Gastrocnemius medialis (tissue), 4 donors: ENCODE data around the gene KIFC3.

Experiments
- POLR2A ChIP-seq, 2 donors: fragments of 450-650 bp; IDR thresholded peaks; one replicate each; pipeline ENCODE4 v1.6.1; 2017; ENCODE audit warnings: antibody characterized with exemption in 2 of 2, mild to moderate bottlenecking in 2 of 2, moderate library complexity in 2 of 2
- TF ChIP-seq, protein P1 (sequence below), 5 experiments: fragments of 450-650 bp in 3 of 5; fragments of 200-600 bp in 2 of 5; sonication (generic) in 2 of 5; IDR thresholded peaks in 4 of 5; conservative IDR thresholded peaks in 1 of 5; 1 replicate in 4 of 5; 2 replicates in 1 of 5; pipeline ENCODE4 v1.5.1; 2016 to 2019; ENCODE audit warnings: antibody characterized with exemption in 5 of 5, mild to moderate bottlenecking in 3 of 5, moderate library complexity in 3 of 5

DNA sequence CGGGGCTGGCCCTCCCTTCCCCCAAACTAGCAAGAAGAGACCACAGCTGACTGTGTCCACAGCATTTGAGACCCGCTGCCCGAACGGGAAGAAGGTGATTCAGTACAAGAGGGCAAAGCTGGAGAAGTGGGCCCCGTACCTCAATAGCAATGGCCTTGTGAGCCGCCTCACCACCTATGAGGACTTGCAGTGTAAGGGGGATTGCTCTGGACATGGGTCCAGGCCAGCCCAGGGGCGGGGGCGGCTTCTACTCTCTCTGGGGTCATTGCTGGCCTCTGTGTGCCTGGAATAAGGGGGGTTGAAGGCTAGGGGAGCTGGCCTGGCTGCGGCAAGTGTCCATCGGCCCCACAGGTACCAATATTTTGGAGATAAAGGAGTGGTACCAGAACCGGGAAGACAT, 79.6 kb downstream of the KIFC3 start:
- TF ChIP-seq, protein P1, sequence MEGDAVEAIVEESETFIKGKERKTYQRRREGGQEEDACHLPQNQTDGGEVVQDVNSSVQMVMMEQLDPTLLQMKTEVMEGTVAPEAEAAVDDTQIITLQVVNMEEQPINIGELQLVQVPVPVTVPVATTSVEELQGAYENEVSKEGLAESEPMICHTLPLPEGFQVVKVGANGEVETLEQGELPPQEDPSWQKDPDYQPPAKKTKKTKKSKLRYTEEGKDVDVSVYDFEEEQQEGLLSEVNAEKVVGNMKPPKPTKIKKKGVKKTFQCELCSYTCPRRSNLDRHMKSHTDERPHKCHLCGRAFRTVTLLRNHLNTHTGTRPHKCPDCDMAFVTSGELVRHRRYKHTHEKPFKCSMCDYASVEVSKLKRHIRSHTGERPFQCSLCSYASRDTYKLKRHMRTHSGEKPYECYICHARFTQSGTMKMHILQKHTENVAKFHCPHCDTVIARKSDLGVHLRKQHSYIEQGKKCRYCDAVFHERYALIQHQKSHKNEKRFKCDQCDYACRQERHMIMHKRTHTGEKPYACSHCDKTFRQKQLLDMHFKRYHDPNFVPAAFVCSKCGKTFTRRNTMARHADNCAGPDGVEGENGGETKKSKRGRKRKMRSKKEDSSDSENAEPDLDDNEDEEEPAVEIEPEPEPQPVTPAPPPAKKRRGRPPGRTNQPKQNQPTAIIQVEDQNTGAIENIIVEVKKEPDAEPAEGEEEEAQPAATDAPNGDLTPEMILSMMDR (IDR thresholded peaks at IDR 0.05 in 4 of 5, conservative IDR thresholded peaks at IDR 0.05 in 1 of 5): no peak
- TF ChIP-seq POLR2A (IDR thresholded peaks at IDR 0.05): no peak
